Measurements from ENCODE around the gene LRRC32. TPM values are rescaled to one million over a fixed set of nuclear protein-coding genes. Genes with fewer than 3 reads are reported as not detected.

LRRC32 gene
- total and polyA plus RNA-seq, 9 of the 15 experiments (the other 6 are each of a cell fraction or from before 2014, with no cell fraction given), result 0.10 to 0.50 (median 0.19) TPM; not detected in 5

DNA sequence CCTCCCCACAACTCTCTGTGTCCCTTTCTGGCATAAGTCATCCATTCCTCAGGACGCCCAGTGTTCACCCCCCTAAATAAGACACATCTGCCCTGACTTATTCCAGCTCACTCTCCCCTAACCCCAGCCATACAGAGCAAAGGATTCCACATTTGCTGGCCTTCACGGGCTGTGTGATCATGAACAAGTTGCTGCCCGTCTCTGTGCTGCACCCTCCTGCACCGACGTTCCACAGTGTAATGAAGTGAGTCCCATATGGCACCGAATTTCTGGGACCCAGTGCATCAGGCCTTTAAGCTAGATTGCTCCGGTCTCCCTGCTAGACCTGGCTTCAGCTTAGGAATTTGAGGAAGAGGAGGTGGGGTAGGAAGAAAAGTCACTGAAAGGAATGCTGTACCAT, 22.4 kb upstream of the LRRC32 start:
- Histone ChIP-seq H3K27me3 (ENCODE audit: control insufficient read depth in 2 of 2, insufficient read depth in 2 of 2, low read length in 2 of 2) (no peaks in the 10 kb centered on the region; a peak in 1 of 5 replicates), H3K36me3 (ENCODE audit: control insufficient read depth, insufficient read depth, low read length) (no peaks in the 10 kb centered on the region), H3K4me3 (no peak overlapping the region), H3K9me1 (ENCODE audit: control insufficient read depth, insufficient read depth, low read length) (no peaks in the 10 kb centered on the region), H3K4me2 (ENCODE audit: insufficient read depth, low read length) (no peak overlapping the region), H3K4me1 (replicated peaks in 1 of 2; ENCODE audit: control insufficient read depth in 2 of 2, insufficient read depth in 2 of 2, low read length in 2 of 2) (peaks cover under 1 to 26% of the 10 kb centered on the region in 2 experiments), H4K20me1 (replicated peaks; ENCODE audit: control insufficient read depth, insufficient read depth, low read length) (no peaks in the 10 kb centered on the region), H3K27ac (ENCODE audit: extremely low read depth, low read depth, low read length) (no peak overlapping the region), H3K9me3 (replicated peaks; ENCODE audit: control insufficient read depth, insufficient read depth, low read depth, low read length) (no peaks in the 10 kb centered on the region), H3K79me2 (ENCODE audit: control insufficient read depth, insufficient read depth, low read length) (no peaks in the 10 kb centered on the region), H2AFZ (ENCODE audit: low read depth, low read length) (no peak overlapping the region), H3K9ac (ENCODE audit: insufficient read depth in 1 of 2, low read depth in 2 of 2, low read length in 2 of 2) (no peak overlapping the region)
- POLR2A ChIA-PET, result no interaction called here
- CTCF ChIA-PET (ENCODE audit: low intra/inter-chr PET ratio), result no interaction called here
- intact Hi-C loops (cut with micrococcal nuclease), result no loop called here
- DNase-seq (ENCODE audit: extremely low read depth in 1 of 4, low spot score in 3 of 4) (no peak), FAIRE-seq (no peak), ATAC-seq (no peak)
- TF ChIP-seq PREB (CRISPR knock-in tag; IDR thresholded peaks at IDR 0.05) (no peak), ZFP36 (IDR thresholded peaks at IDR 0.05; ENCODE audit: low read depth, low read length, partially characterized antibody) (peak; percentile 70), RBM14 (IDR thresholded peaks at IDR 0.05; ENCODE audit: borderline replicate concordance, insufficient read depth, low read depth, low read length) (no peak)
- no TSS peak for BruUV-seq (replicated peaks)
- in situ Hi-C loops (cut with MboI), result no loop called here
- WGBS (ENCODE audit: insufficient coverage, low coverage, missing lambda C conversion rate), result 7% methylated on average over 7 of the region's 7 CpGs

GRCh38 chr11:76691655-76692054, 21.1 kb upstream of the LRRC32 start:
- no peak for FAIRE-seq
- no TSS peak for BruUV-seq (replicated peaks)
- TF ChIP-seq RBM25 (IDR thresholded peaks at IDR 0.05; ENCODE audit: low read depth, low read length, severe bottlenecking), result peak; percentile 68
- TF ChIP-seq FOXP4 (CRISPR knock-in tag; IDR thresholded peaks at IDR 0.05; ENCODE audit: borderline replicate concordance), result no peak
- TF ChIP-seq KDM1A (IDR thresholded peaks at IDR 0.05), result 0 out of 4 replicates have a peak, but pooled peaks of 1 of the 2 experiments have one; percentile 8
- no peak for TF ChIP-seq ZNF274 (IDR thresholded peaks at IDR 0.05; ENCODE audit: borderline replicate concordance, low read depth, low read length)
- peak; percentile 59; the same call in 1 of the 2 replicates for TF ChIP-seq BCOR (IDR thresholded peaks at IDR 0.05)
- TF ChIP-seq, protein P1, sequence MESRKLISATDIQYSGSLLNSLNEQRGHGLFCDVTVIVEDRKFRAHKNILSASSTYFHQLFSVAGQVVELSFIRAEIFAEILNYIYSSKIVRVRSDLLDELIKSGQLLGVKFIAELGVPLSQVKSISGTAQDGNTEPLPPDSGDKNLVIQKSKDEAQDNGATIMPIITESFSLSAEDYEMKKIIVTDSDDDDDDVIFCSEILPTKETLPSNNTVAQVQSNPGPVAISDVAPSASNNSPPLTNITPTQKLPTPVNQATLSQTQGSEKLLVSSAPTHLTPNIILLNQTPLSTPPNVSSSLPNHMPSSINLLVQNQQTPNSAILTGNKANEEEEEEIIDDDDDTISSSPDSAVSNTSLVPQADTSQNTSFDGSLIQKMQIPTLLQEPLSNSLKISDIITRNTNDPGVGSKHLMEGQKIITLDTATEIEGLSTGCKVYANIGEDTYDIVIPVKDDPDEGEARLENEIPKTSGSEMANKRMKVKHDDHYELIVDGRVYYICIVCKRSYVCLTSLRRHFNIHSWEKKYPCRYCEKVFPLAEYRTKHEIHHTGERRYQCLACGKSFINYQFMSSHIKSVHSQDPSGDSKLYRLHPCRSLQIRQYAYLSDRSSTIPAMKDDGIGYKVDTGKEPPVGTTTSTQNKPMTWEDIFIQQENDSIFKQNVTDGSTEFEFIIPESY (CRISPR knock-in tag; IDR thresholded peaks at IDR 0.05), result no peak
- no peak for TF ChIP-seq FUS (optimal IDR thresholded peaks at IDR 0.05; ENCODE audit: low read depth, low read length)
- no peak for TF ChIP-seq SIN3B (IDR thresholded peaks at IDR 0.05; ENCODE audit: low read depth)
- peak; percentile 64 for TF ChIP-seq ZFP36 (IDR thresholded peaks at IDR 0.05; ENCODE audit: low read depth, low read length, partially characterized antibody)

More at GRCh38 chr11:76691655-76692054, 21.1 kb upstream of the LRRC32 start:
- Histone ChIP-seq H3K4me1 (replicated peaks in 1 of 2; ENCODE audit: control insufficient read depth in 2 of 2, insufficient read depth in 2 of 2, low read length in 2 of 2) (peaks cover 0 to 27% of the 10 kb centered on the region in 2 experiments; a peak in 3 of 5 replicates), H3K4me2 (ENCODE audit: insufficient read depth, low read length) (no peak overlapping the region), H3K9me1 (ENCODE audit: control insufficient read depth, insufficient read depth, low read length) (no peaks in the 10 kb centered on the region), H3K27ac (ENCODE audit: extremely low read depth, low read depth, low read length) (no peak overlapping the region), H2AFZ (ENCODE audit: low read depth, low read length) (no peak overlapping the region), H3K27me3 (ENCODE audit: control insufficient read depth in 2 of 2, insufficient read depth in 2 of 2, low read length in 2 of 2) (no peaks in the 10 kb centered on the region; a peak in 1 of 5 replicates), H3K36me3 (ENCODE audit: control insufficient read depth, insufficient read depth, low read length) (no peaks in the 10 kb centered on the region), H3K9ac (ENCODE audit: insufficient read depth in 1 of 2, low read depth in 2 of 2, low read length in 2 of 2) (no peak overlapping the region), H4K20me1 (replicated peaks; ENCODE audit: control insufficient read depth, insufficient read depth, low read length) (no peaks in the 10 kb centered on the region), H3K4me3 (no peak overlapping the region), H3K79me2 (ENCODE audit: control insufficient read depth, insufficient read depth, low read length) (no peaks in the 10 kb centered on the region), H3K9me3 (replicated peaks; ENCODE audit: control insufficient read depth, insufficient read depth, low read depth, low read length) (no peaks in the 10 kb centered on the region)
- DNase-seq (ENCODE audit: extremely low read depth in 1 of 4, low spot score in 3 of 4) (no peak), ATAC-seq (no peak)
- ChIA-PET CTCF (ENCODE audit: low intra/inter-chr PET ratio) (no interaction called here), POLR2A (no interaction called here)
- in situ Hi-C loops (cut with MboI) (no loop called here), intact Hi-C loops (cut with micrococcal nuclease) (no loop called here)
- 17% methylated on average over 1 of the region's 1 CpG for WGBS (ENCODE audit: insufficient coverage, low coverage, missing lambda C conversion rate)
